HFF-Myc (cell line): ENCODE measurements around the gene ACTRT2.

ENCODE experiments used
- DNase-seq: peaks from one replicate; pipeline ENCODE4 v3.0.0-alpha.2; 2011; ENCODE audit warnings: low read depth; ENCODE audit errors: extremely low read depth
- H3K4me3 ChIP-seq: replicated peaks from 2 replicates; pipeline ENCODE4 v1.5.1; 2011; ENCODE audit warnings: low read depth, mild to moderate bottlenecking, control low read depth, low read length
- CTCF ChIP-seq: IDR thresholded peaks from 2 replicates; pipeline ENCODE4 v1.5.1; 2012; ENCODE audit warnings: mild to moderate bottlenecking, low read depth, low read length, control low read depth; ENCODE audit errors: missing control alignments

Gene ACTRT2

GRCh38 chr1:3003941-3004270 lies 17.4 kb upstream of the ACTRT2 start:
- TF ChIP-seq CTCF, result no peak
- DNase-seq, result no peak
- H3K4me3 ChIP-seq, result no peak overlapping the region

GRCh38 chr1:3004285-3005205 lies 16.7 kb upstream of the ACTRT2 start:
- DNase-seq, result no peak
- no peak for TF ChIP-seq CTCF
- no peak overlapping the region for H3K4me3 ChIP-seq

GRCh38 chr1:3005771-3006170 lies 15.5 kb upstream of the ACTRT2 start:
- no peak for DNase-seq
- no peak for TF ChIP-seq CTCF

GRCh38 chr1:3007298-3008147 lies 13.7 kb upstream of the ACTRT2 start:
- no peak for TF ChIP-seq CTCF
- DNase-seq, result no peak
- H3K4me3 ChIP-seq, result no peak overlapping the region

More at GRCh38 chr1:3005771-3006170, 15.5 kb upstream of the ACTRT2 start:
- H3K4me3 ChIP-seq, result no peak overlapping the region

- no peak for TF ChIP-seq CTCF
- no peak overlapping the region for H3K4me3 ChIP-seq
- DNase-seq, result no peak
Measured at GRCh38 chr1:3009021-3009420, 12.2 kb upstream of the ACTRT2 start.

- DNase-seq, result no peak
- no peak overlapping the region for H3K4me3 ChIP-seq
- no peak for TF ChIP-seq CTCF
Measured at GRCh38 chr1:3009556-3009955, 11.7 kb upstream of the ACTRT2 start.
